CD8-positive, alpha-beta memory T cell (primary cell): ENCODE results near the gene ADD2. TPM values are rescaled to one million over a fixed set of nuclear protein-coding genes. Genes with fewer than 3 reads are reported as not detected.
"Not testable (repeated sequence)": the region's sequence is repeated elsewhere in the genome, so short reads cannot be mapped to it uniquely, and the experiment has no call there.

Experiments
- CTCF ChIA-PET: fragments of 350-600 bp; sonication (Branson Sonifier 250); formaldehyde crosslinking; loops from one replicate; lab custom pipeline; 2021; ENCODE audit warnings: antibody characterized with exemption; lab: Charles Lee
- POLR2A ChIA-PET: fragments of 350-600 bp; sonication (Branson Sonifier 250); formaldehyde crosslinking; loops from one replicate; lab custom pipeline; 2021; ENCODE audit warnings: antibody characterized with exemption; lab: Charles Lee
- DNase-seq, 5 donors: peaks; one replicate each; pipeline versions ENCODE4 v3.0.0 to v3.0.0-alpha.2; 2020 to 2022; ENCODE audit warnings: mixed read lengths in 1 of 5
- H3K27ac ChIP-seq: one replicate; pipeline ENCODE4 v1.7.0; 2013; ENCODE audit warnings: low read depth, mild to moderate bottlenecking, low read length, moderate library complexity
- H3K27me3 ChIP-seq: 2 replicates; pipeline ENCODE4 v1.7.0; 2013; ENCODE audit warnings: low read length, mild to moderate bottlenecking; ENCODE audit not compliant: insufficient read depth, poor library complexity, severe bottlenecking
- H3K36me3 ChIP-seq: 2 replicates; pipeline ENCODE4 v1.7.0; 2013; ENCODE audit warnings: mild to moderate bottlenecking, low read length, moderate library complexity; ENCODE audit not compliant: insufficient read depth
- H3K4me1 ChIP-seq: 2 replicates; pipeline ENCODE4 v1.7.0; 2013; ENCODE audit warnings: mild to moderate bottlenecking, low read length, moderate library complexity; ENCODE audit not compliant: insufficient read depth
- H3K4me3 ChIP-seq: 2 replicates; pipeline ENCODE4 v1.7.0; 2013; ENCODE audit warnings: mild to moderate bottlenecking, low read length
- H3K9me3 ChIP-seq: 2 replicates; pipeline ENCODE4 v1.7.0; 2013; ENCODE audit warnings: mild to moderate bottlenecking, low read length
- H3K27ac Mint-ChIP-seq, 8 donors: one replicate each; pipeline ENCODE4 v1.8.0; 2020 to 2021; ENCODE audit warnings: mixed read lengths in 8 of 8, mild to moderate bottlenecking in 6 of 8, inconsistent platforms in 3 of 8, moderate library complexity in 3 of 8
- H3K27me3 Mint-ChIP-seq, 2 donors: one replicate each; pipeline ENCODE4 v1.8.0; 2020 to 2021; ENCODE audit warnings: mixed read lengths in 2 of 2, mild to moderate bottlenecking in 1 of 2, moderate library complexity in 1 of 2
- H3K36me3 Mint-ChIP-seq, 3 donors: one replicate each; pipeline ENCODE4 v1.8.0; 2020 to 2021; ENCODE audit warnings: mixed read lengths in 3 of 3, inconsistent platforms in 1 of 3, mild to moderate bottlenecking in 1 of 3
- H3K4me1 Mint-ChIP-seq, 3 donors: one replicate each; pipeline ENCODE4 v1.8.0; 2020 to 2021; ENCODE audit warnings: mixed read lengths in 3 of 3, inconsistent platforms in 1 of 3, mild to moderate bottlenecking in 1 of 3
- H3K4me3 Mint-ChIP-seq, 7 donors: one replicate each; pipeline ENCODE4 v1.8.0; 2020 to 2021; ENCODE audit warnings: mixed read lengths in 7 of 7, mild to moderate bottlenecking in 6 of 7, moderate library complexity in 4 of 7, inconsistent platforms in 2 of 7
- H3K9me3 Mint-ChIP-seq, 5 donors: one replicate each; pipeline ENCODE4 v1.8.0; 2020 to 2022; ENCODE audit warnings: mixed read lengths in 5 of 5, mild to moderate bottlenecking in 3 of 5, moderate library complexity in 2 of 5, inconsistent platforms in 1 of 5
- polyA plus RNA-seq: library from polyadenylated mRNA; unstranded; fragments of 300-500 nt; fragmentation: Illumina TruSeq; gene quantifications from one replicate; pipeline ENCODE4 v1.2.3, GENCODE V29; 2021
- total RNA-seq, 2 experiments: library from RNA; stranded (reverse); gene quantifications; one replicate each; pipeline ENCODE4 v1.2.3, GENCODE V29; 2021

ADD2 gene
- total and polyA plus RNA-seq, 3 experiments from 2014 or later, result 0.18 to 1.2 (median 0.74) TPM

- no peak overlapping the region for H3K4me3 ChIP-seq
- H3K4me1 Mint-ChIP-seq, result peaks cover 1 to 7% (median 4%) of the 10 kb centered on the region in 3 donors
These were observed 134.5 kb downstream of the ADD2 start for GRCh38 chr2:70633508-70633907.

DNA sequence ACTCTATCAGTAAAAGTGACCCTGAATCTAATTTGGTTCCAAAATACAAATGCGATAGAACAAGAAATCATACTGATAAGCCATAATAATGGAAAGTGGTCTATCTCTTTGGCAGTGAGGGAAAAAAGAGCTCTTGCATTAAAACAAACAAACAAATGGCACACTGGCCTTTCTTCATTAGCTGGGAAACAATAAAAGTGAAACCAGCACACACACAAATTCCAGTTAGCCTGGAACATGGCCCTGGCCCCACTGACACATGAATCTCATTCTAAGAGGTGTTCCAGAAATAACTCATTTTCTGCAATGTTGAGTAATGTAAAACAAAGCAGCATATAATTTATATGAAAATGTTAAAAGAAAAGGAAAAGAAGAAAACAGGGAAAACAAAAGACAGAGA, 135.0 kb downstream of the ADD2 start:
- Histone ChIP-seq H3K4me1 (no peaks in the 10 kb centered on the region), H3K9me3 (no peaks in the 10 kb centered on the region), H3K27me3 (no peaks in the 10 kb centered on the region), H3K36me3 (no peaks in the 10 kb centered on the region), H3K4me3 (no peak overlapping the region), H3K27ac (no peak overlapping the region)
- Mint-ChIP-seq H3K4me1 (peaks cover 0 to 2% (median 0%) of the 10 kb centered on the region in 3 donors), H3K27ac (no peak overlapping the region), H3K9me3 (peaks cover 3 to 12% (median 4%) of the 10 kb centered on the region in 5 donors), H3K27me3 (peaks cover 6 to 14% of the 10 kb centered on the region in 2 donors), H3K36me3 (no peaks in the 10 kb centered on the region), H3K4me3 (no peak overlapping the region)
- no peak for DNase-seq
- ChIA-PET CTCF (interaction anchor here (2.5 kb wide), 1 partner anchor 15 kb away, joined by 13 read pairs; no protein-coding TSS in a partner anchor), POLR2A (no interaction called here)

More at GRCh38 chr2:70633508-70633907, 134.5 kb downstream of the ADD2 start:
- no peak overlapping the region for H3K27ac Mint-ChIP-seq
- no peak overlapping the region for H3K4me3 Mint-ChIP-seq
- POLR2A ChIA-PET, result no interaction called here
- no peak for DNase-seq
- Histone ChIP-seq H3K4me1 (peaks cover 3% of the 10 kb centered on the region), H3K27ac (no peak overlapping the region), H3K9me3 (no peaks in the 10 kb centered on the region), H3K27me3 (no peaks in the 10 kb centered on the region), H3K36me3 (no peaks in the 10 kb centered on the region)
- peaks cover 3 to 15% (median 5%) of the 10 kb centered on the region in 5 donors for H3K9me3 Mint-ChIP-seq
- peaks cover 0 to 1% (median 0%) of the 10 kb centered on the region in 3 donors for H3K36me3 Mint-ChIP-seq
- CTCF ChIA-PET, result interaction anchor here (2.5 kb wide), 1 partner anchor 16 kb away, joined by 13 read pairs; no protein-coding TSS in a partner anchor
- peaks cover 6 to 12% of the 10 kb centered on the region in 2 donors for H3K27me3 Mint-ChIP-seq

DNA sequence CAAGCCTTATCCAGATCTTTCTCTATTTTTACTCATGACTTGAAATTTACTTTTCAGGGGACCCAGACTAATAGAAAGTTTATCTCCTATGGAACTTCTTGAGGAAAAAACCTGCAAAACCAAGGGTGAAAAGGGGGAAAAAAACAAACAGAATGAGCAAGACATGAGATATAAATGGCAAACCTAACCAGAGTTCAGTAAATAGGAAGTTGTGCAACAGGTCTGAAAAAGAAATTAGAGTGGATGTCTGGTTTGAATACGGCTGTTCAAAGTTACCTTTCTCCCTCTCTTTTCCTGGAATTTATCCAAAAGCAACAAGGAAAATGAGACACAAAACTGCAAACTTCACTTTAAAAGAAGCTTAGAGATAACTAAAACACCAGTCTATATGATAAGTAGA, 135.6 kb downstream of the ADD2 start:
- Mint-ChIP-seq H3K4me1 (no peaks in the 10 kb centered on the region), H3K36me3 (no peaks in the 10 kb centered on the region), H3K9me3 (peaks cover 3 to 12% (median 4%) of the 10 kb centered on the region in 5 donors), H3K27ac (no peak overlapping the region), H3K27me3 (peaks cover 6 to 14% of the 10 kb centered on the region in 2 donors), H3K4me3 (no peak overlapping the region)
- Histone ChIP-seq H3K27ac (no peak overlapping the region), H3K27me3 (no peaks in the 10 kb centered on the region), H3K4me1 (no peaks in the 10 kb centered on the region), H3K4me3 (no peak overlapping the region), H3K36me3 (no peaks in the 10 kb centered on the region), H3K9me3 (no peaks in the 10 kb centered on the region)
- CTCF ChIA-PET, result interaction anchor here (2.5 kb wide), 1 partner anchor 14 kb away, joined by 13 read pairs; no protein-coding TSS in a partner anchor
- POLR2A ChIA-PET, result no interaction called here
- DNase-seq, result no peak

GRCh38 chr2:70630761-70631160, 137.2 kb downstream of the ADD2 start:
- Histone ChIP-seq H3K36me3 (no peaks in the 10 kb centered on the region), H3K27ac (no peak overlapping the region), H3K9me3 (no peaks in the 10 kb centered on the region), H3K4me3 (no peak overlapping the region), H3K4me1 (no peaks in the 10 kb centered on the region), H3K27me3 (no peaks in the 10 kb centered on the region)
- Mint-ChIP-seq H3K4me3 (no peak overlapping the region), H3K36me3 (no peaks in the 10 kb centered on the region), H3K4me1 (no peaks in the 10 kb centered on the region), H3K27me3 (peaks cover 6 to 27% of the 10 kb centered on the region in 2 donors), H3K27ac (no peak overlapping the region), H3K9me3 (peaks cover 3 to 12% (median 4%) of the 10 kb centered on the region in 5 donors)
- DNase-seq, result no peak
- ChIA-PET CTCF (interaction anchor here (2.4 kb wide), 1 partner anchor 13 kb away, joined by 10 read pairs; no protein-coding TSS in a partner anchor), POLR2A (no interaction called here)

- no peak overlapping the region for H3K4me3 ChIP-seq
- H3K27me3 Mint-ChIP-seq, result peaks cover 3 to 28% of the 10 kb centered on the region in 2 donors
- ChIA-PET CTCF (interaction anchor here (1.9 kb wide), 1 partner anchor 10 kb away, joined by 6 read pairs; no protein-coding TSS in a partner anchor), POLR2A (no interaction called here)
- H3K4me1 ChIP-seq, result no peaks in the 10 kb centered on the region
- no peak overlapping the region for H3K27ac ChIP-seq
- H3K36me3 ChIP-seq, result no peaks in the 10 kb centered on the region
- DNase-seq, result no peak
- H3K4me3 Mint-ChIP-seq, result no peak overlapping the region
- no peaks in the 10 kb centered on the region for H3K4me1 Mint-ChIP-seq
- H3K9me3 Mint-ChIP-seq, result no peaks in the 10 kb centered on the region
- no peaks in the 10 kb centered on the region for H3K36me3 Mint-ChIP-seq
- H3K27ac Mint-ChIP-seq, result no peak overlapping the region
- no peaks in the 10 kb centered on the region for H3K9me3 ChIP-seq
- H3K27me3 ChIP-seq, result no peaks in the 10 kb centered on the region
These were observed 140.6 kb downstream of the ADD2 start for GRCh38 chr2:70627211-70627898.

DNA sequence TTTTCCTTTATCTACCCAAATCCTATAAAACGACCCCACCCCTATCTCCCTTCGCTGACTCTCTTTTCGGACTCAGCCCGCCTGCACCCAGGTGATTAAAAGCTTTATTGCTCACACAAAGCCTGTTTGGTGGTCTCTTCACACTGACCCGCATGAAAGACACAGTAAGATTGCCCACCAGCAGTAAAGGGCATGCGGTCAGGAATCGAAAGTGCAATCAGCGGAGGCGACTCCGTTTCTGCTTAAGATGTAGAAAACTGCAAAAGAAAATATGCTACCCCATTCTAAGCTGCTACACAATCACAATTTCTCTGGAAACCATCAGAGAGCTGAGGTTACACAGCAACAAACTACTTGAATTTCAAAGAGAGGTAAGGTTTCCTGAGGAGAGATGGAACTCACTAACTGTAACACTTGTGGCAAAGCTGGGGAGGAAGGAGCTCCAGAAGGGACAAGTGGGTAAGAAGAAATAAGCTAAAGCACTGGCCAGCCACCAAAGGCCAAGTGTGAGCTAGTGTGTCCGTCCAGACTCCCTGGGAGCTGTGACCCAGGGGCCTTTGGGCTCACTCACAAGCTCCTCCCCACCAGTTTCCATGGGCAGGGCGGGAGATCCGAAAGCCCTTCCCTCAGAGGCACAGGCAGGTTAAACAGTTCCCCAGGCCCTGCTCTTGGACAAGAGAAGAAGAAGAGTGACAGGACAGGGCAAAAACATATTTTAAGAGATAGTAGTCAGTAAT, 141.6 kb downstream of the ADD2 start:
- Mint-ChIP-seq H3K4me3 (peak overlapping the region in 1 of 7 donors; percentile 33), H3K9me3 (no peaks in the 10 kb centered on the region), H3K4me1 (no peaks in the 10 kb centered on the region), H3K27ac (no peak overlapping the region), H3K27me3 (peaks cover 3 to 34% of the 10 kb centered on the region in 2 donors), H3K36me3 (no peaks in the 10 kb centered on the region)
- ChIA-PET POLR2A (no interaction called here), CTCF (interaction anchor here (1.9 kb wide), 1 partner anchor 9 kb away, joined by 6 read pairs; no protein-coding TSS in a partner anchor)
- Histone ChIP-seq H3K4me1 (no peaks in the 10 kb centered on the region), H3K9me3 (no peaks in the 10 kb centered on the region), H3K27me3 (no peaks in the 10 kb centered on the region), H3K36me3 (no peaks in the 10 kb centered on the region), H3K4me3 (no peak overlapping the region), H3K27ac (no peak overlapping the region)
- no peak for DNase-seq

- POLR2A ChIA-PET, H3K27ac Mint-ChIP-seq, H3K4me1 Mint-ChIP-seq, H3K9me3 Mint-ChIP-seq, H3K36me3 ChIP-seq, H3K4me1 ChIP-seq, H3K36me3 Mint-ChIP-seq, H3K27ac ChIP-seq, DNase-seq, CTCF ChIA-PET, H3K27me3 ChIP-seq, H3K9me3 ChIP-seq, H3K4me3 ChIP-seq: not testable (repeated sequence)
- H3K4me3 Mint-ChIP-seq, result peak overlapping the region in 1 of 7 donors; percentile 65
- peaks cover 1 to 28% of the 10 kb centered on the region in 2 donors for H3K27me3 Mint-ChIP-seq
These were observed 146.5 kb downstream of the ADD2 start for GRCh38 chr2:70621536-70621935.

DNA sequence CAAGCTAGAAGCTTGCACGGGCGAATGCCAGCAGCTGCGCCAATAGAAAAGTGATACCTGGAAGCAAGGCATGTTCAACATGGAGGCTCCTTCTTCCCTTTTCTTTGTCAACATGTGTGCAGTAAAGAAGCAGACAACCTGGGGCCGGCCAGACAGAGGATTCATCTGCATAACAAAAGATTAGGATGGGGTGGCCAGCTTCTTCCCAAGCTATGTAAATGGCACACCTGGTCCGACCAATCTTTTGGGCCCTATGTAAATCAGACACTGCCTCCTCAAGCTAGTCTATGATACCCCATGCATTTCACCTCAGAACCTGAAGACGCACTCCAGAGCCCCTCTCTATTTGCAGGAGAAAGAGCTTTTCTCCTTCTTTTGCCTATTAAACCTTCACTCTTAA, 148.0 kb downstream of the ADD2 start:
- H3K27ac ChIP-seq, result no peak overlapping the region
- peaks cover 1 to 23% of the 10 kb centered on the region in 2 donors for H3K27me3 Mint-ChIP-seq
- H3K36me3 Mint-ChIP-seq, result no peaks in the 10 kb centered on the region
- H3K27ac Mint-ChIP-seq, result no peak overlapping the region
- no peak for DNase-seq
- POLR2A ChIA-PET, result no interaction called here
- no peaks in the 10 kb centered on the region for H3K4me1 Mint-ChIP-seq
- H3K36me3 ChIP-seq, result no peaks in the 10 kb centered on the region
- no peaks in the 10 kb centered on the region for H3K4me1 ChIP-seq
- CTCF ChIA-PET, result interaction anchor here (1.4 to 4.0 kb wide), 4 partner anchors 67 to 319 kb away, joined by 4 to 70 read pairs (median 20); partner anchors contain the start of gene TGFA
- no peak overlapping the region for H3K4me3 Mint-ChIP-seq
- no peaks in the 10 kb centered on the region for H3K9me3 ChIP-seq
- H3K4me3 ChIP-seq, result no peak overlapping the region
- H3K9me3 Mint-ChIP-seq, result no peaks in the 10 kb centered on the region
- no peaks in the 10 kb centered on the region for H3K27me3 ChIP-seq
